Vagina (tissue), 2 donors: ENCODE data around the gene EPB41L2.

Experiments used
- POLR2AphosphoS5 ChIP-seq, 2 donors: sonication (generic); formaldehyde crosslinking; IDR thresholded peaks; one replicate each; pipeline ENCODE4 v1.9.0; 2017; ENCODE audit warnings: antibody characterized with exemption in 2 of 2, mild to moderate bottlenecking in 2 of 2, low read depth in 1 of 2; ENCODE audit not compliant: insufficient read depth in 1 of 2
- TF ChIP-seq, protein P1 (sequence below), 3 experiments: fragments of 450-650 bp in 2 of 3; fragments of 200-600 bp in 1 of 3; sonication (generic) in 1 of 3; IDR thresholded peaks; one replicate each; pipeline ENCODE4 v1.5.1; 2017 to 2019; ENCODE audit warnings: antibody characterized with exemption in 3 of 3, mild to moderate bottlenecking in 2 of 3, moderate library complexity in 2 of 3

DNA sequence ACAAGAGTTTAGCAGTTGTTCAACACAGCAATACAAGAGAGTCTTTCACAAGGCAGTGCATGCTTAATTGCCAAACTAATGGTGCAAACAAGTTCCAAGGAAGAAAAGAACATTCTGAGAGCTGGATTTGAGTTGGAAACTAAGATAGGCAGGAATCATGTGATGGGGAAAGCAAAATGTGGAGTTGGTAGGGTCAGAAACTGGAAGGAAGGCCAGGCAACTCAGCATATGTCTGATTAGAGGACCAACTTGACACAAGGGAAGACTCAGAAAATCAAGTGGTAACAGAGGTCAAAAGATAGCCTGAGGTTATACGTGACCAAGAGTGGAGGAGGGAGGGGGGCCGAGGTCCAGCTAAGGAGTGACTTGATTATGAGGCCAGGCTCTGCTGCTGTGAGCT, 118.6 kb downstream of the EPB41L2 start:
- TF ChIP-seq, protein P1, sequence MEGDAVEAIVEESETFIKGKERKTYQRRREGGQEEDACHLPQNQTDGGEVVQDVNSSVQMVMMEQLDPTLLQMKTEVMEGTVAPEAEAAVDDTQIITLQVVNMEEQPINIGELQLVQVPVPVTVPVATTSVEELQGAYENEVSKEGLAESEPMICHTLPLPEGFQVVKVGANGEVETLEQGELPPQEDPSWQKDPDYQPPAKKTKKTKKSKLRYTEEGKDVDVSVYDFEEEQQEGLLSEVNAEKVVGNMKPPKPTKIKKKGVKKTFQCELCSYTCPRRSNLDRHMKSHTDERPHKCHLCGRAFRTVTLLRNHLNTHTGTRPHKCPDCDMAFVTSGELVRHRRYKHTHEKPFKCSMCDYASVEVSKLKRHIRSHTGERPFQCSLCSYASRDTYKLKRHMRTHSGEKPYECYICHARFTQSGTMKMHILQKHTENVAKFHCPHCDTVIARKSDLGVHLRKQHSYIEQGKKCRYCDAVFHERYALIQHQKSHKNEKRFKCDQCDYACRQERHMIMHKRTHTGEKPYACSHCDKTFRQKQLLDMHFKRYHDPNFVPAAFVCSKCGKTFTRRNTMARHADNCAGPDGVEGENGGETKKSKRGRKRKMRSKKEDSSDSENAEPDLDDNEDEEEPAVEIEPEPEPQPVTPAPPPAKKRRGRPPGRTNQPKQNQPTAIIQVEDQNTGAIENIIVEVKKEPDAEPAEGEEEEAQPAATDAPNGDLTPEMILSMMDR (IDR thresholded peaks at IDR 0.05), result no peak
- TF ChIP-seq POLR2AphosphoS5 (IDR thresholded peaks at IDR 0.05; ENCODE audit: insufficient read depth in 1 of 2, low read depth in 1 of 2), result no peak
